GM23338 (cell line): ENCODE measurements around the gene TMEM169. TPM values are rescaled to one million over a fixed set of nuclear protein-coding genes. Genes with fewer than 3 reads are reported as not detected.

Experiments
- ATAC-seq: fragments of 200-7000 bp; cut with Tn5 transposase; 3 replicates; pipeline ENCODE4 v1.9.1; 2020
- DNase-seq: peaks from one replicate; pipeline ENCODE4 v3.0.0-alpha.2; 2015; ENCODE audit warnings: low spot score
- H2AFZ ChIP-seq: fragments of 200-600 bp; sonication (generic); 2 replicates; pipeline ENCODE4 v1.8.0; 2016; ENCODE audit warnings: antibody characterized with exemption, mild to moderate bottlenecking, moderate library complexity
- H3F3A ChIP-seq: fragments of 200-600 bp; sonication (generic); replicated peaks from 2 replicates; pipeline ENCODE4 v1.8.0; 2017; ENCODE audit warnings: antibody characterized with exemption, mixed run types, low read depth
- H3K27ac ChIP-seq: fragments of 200-600 bp; sonication (generic); 2 replicates; pipeline ENCODE4 v1.6.1; 2016; ENCODE audit warnings: low read depth
- H3K27me3 ChIP-seq: fragments of 200-600 bp; sonication (generic); 2 replicates; pipeline ENCODE4 v1.8.0; 2016; ENCODE audit warnings: mild to moderate bottlenecking, mixed run types, moderate library complexity; ENCODE audit not compliant: insufficient read depth
- H3K36me3 ChIP-seq: fragments of 200-600 bp; sonication (generic); 2 replicates; pipeline ENCODE4 v1.8.0; 2016; ENCODE audit warnings: mild to moderate bottlenecking; ENCODE audit not compliant: insufficient read depth
- H3K4me1 ChIP-seq: fragments of 200-600 bp; sonication (generic); 2 replicates; pipeline ENCODE4 v1.8.0; 2016; ENCODE audit warnings: mild to moderate bottlenecking, moderate library complexity; ENCODE audit not compliant: insufficient read depth
- H3K4me2 ChIP-seq: fragments of 200-600 bp; sonication (generic); 2 replicates; pipeline ENCODE4 v1.7.1; 2017; ENCODE audit warnings: mixed run types
- H3K4me3 ChIP-seq: fragments of 200-600 bp; sonication (generic); 2 replicates; pipeline ENCODE4 v1.6.1; 2016; ENCODE audit warnings: mixed run types
- H3K79me2 ChIP-seq: fragments of 200-600 bp; sonication (generic); replicated peaks from 2 replicates; pipeline ENCODE4 v1.8.0; 2017; ENCODE audit warnings: mild to moderate bottlenecking; ENCODE audit not compliant: insufficient read depth
- H3K9me2 ChIP-seq: fragments of 200-600 bp; sonication (generic); 2 replicates; pipeline ENCODE4 v1.8.0; 2017; ENCODE audit not compliant: insufficient read depth
- H4K20me1 ChIP-seq: fragments of 200-600 bp; sonication (generic); replicated peaks from 2 replicates; pipeline ENCODE4 v1.8.0; 2017; ENCODE audit warnings: mild to moderate bottlenecking; ENCODE audit not compliant: insufficient read depth
- H3K27ac Mint-ChIP-seq: 2 replicates; pipeline ENCODE4 v1.8.0; 2020; ENCODE audit warnings: inconsistent platforms, mild to moderate bottlenecking, moderate library complexity, mixed read lengths
- H3K27me3 Mint-ChIP-seq: 3 replicates; pipeline ENCODE4 v1.8.0; 2022; ENCODE audit warnings: low read depth, mild to moderate bottlenecking, moderate library complexity, mixed read lengths, inconsistent platforms; ENCODE audit not compliant: insufficient read depth, poor library complexity
- H3K36me3 Mint-ChIP-seq: 3 replicates; pipeline ENCODE4 v1.8.0; 2021; ENCODE audit warnings: low read depth, mild to moderate bottlenecking, inconsistent platforms, moderate library complexity, mixed read lengths
- H3K4me1 Mint-ChIP-seq: 3 replicates; pipeline ENCODE4 v1.8.0; 2020; ENCODE audit warnings: mild to moderate bottlenecking, inconsistent platforms, mixed read lengths
- H3K4me3 Mint-ChIP-seq: 3 replicates; pipeline ENCODE4 v1.8.0; 2021; ENCODE audit warnings: moderate library complexity, mild to moderate bottlenecking, inconsistent platforms, mixed read lengths
- H3K9me3 Mint-ChIP-seq: 3 replicates; pipeline ENCODE4 v1.8.0; 2020; ENCODE audit warnings: moderate library complexity, mild to moderate bottlenecking, inconsistent platforms, mixed read lengths
- EZH2phosphoT487 ChIP-seq: fragments of 200-600 bp; sonication (generic); IDR thresholded peaks from one replicate; pipeline ENCODE4 v1.8.1; 2018; ENCODE audit warnings: antibody characterized with exemption; ENCODE audit not compliant: unreplicated experiment
- REST ChIP-seq: IDR thresholded peaks from one replicate; pipeline ENCODE4 v1.6.1; 2018; ENCODE audit warnings: antibody characterized with exemption; ENCODE audit not compliant: unreplicated experiment
- STAT1 ChIP-seq: IDR thresholded peaks from one replicate; pipeline ENCODE4 v1.6.1; 2016; ENCODE audit warnings: antibody characterized with exemption; ENCODE audit not compliant: unreplicated experiment
- ZNF114 ChIP-seq: fragments of 250-450 bp; sonication (Bioruptor Pico); IDR thresholded peaks from 2 replicates; pipeline ENCODE4 v1.5.0; 2020; ENCODE audit warnings: mild to moderate bottlenecking, moderate library complexity
- ZNF331 ChIP-seq: fragments of 250-450 bp; sonication (Bioruptor Pico); IDR thresholded peaks from 2 replicates; pipeline ENCODE4 v1.5.0; 2020; ENCODE audit warnings: low read depth, mild to moderate bottlenecking, moderate library complexity
- ZNF462 ChIP-seq: fragments of 250-450 bp; sonication (Bioruptor Pico); IDR thresholded peaks from 2 replicates; pipeline ENCODE4 v1.5.0; 2020; ENCODE audit warnings: mild to moderate bottlenecking, moderate library complexity
- polyA plus RNA-seq: library from polyadenylated mRNA; unstranded; fragments of >200 nt; fragmentation: Nextera tagmentation; extraction: Ambion mirVana; gene quantifications from 2 replicates; pipeline ENCODE4 v1.2.1, GENCODE V29; 2016
- total RNA-seq: library from RNA; depleted of rRNA; stranded (reverse); fragments of >200 nt; shearing (Covaris generic); gene quantifications from 2 replicates; pipeline ENCODE4 v1.2.3, GENCODE V29; 2014

TMEM169 gene
- total and polyA plus RNA-seq, 2 experiments from 2014 or later: 1.4 to 3.9 TPM

GRCh38 chr2:216041438-216041837, 40.3 kb upstream of the TMEM169 start (continued):
- TF ChIP-seq ZNF462 (CRISPR knock-in tag) (no peak), ZNF114 (CRISPR knock-in tag) (no peak)

GRCh38 chr2:216043949-216044348, 37.8 kb upstream of the TMEM169 start:
- no peak for ATAC-seq
- Histone ChIP-seq H2AFZ (no peak overlapping the region), H4K20me1 (no peaks in the 10 kb centered on the region), H3K27me3 (no peaks in the 10 kb centered on the region), H3F3A (no peaks in the 10 kb centered on the region), H3K4me1 (no peaks in the 10 kb centered on the region), H3K27ac (no peak overlapping the region), H3K9me2 (no peaks in the 10 kb centered on the region), H3K79me2 (no peaks in the 10 kb centered on the region), H3K36me3 (peaks cover 14% of the 10 kb centered on the region; the same call in 1 of the 2 replicates), H3K4me3 (no peak overlapping the region), H3K4me2 (no peak overlapping the region)
- Mint-ChIP-seq H3K27ac (no peak overlapping the region), H3K4me1 (no peaks in the 10 kb centered on the region), H3K9me3 (no peaks in the 10 kb centered on the region; the same call in 2 of the 3 replicates), H3K27me3 (peaks cover 1% of the 10 kb centered on the region), H3K36me3 (peaks cover 29% of the 10 kb centered on the region), H3K4me3 (no peak overlapping the region)
- DNase-seq: no peak
- TF ChIP-seq EZH2phosphoT487 (no peak), STAT1 (no peak), REST (no peak), ZNF462 (CRISPR knock-in tag) (no peak), ZNF114 (CRISPR knock-in tag) (no peak), ZNF331 (CRISPR knock-in tag) (no peak)
